ENCODE measurements around the gene KRT82.

The KRT82 gene

GRCh38 chr12:52403561-52403960 is 2.6 kb downstream of the KRT82 start:
- TF ChIP-seq CTCF (IDR thresholded peaks at IDR 0.05; ENCODE audit: insufficient read depth, low read length, poor library complexity, severe bottlenecking): no peak
- no peak for DNase-seq (ENCODE audit: extremely low read depth, insufficient read length)
- no peaks in the 10 kb centered on the region for H3K36me3 ChIP-seq (ENCODE audit: control insufficient read depth, insufficient read depth, low read length)
- no peak overlapping the region for H3K4me3 ChIP-seq (replicated peaks; ENCODE audit: low read depth, low read length)
- peaks cover 4% of the 10 kb centered on the region for H3K27me3 ChIP-seq (replicated peaks; ENCODE audit: control insufficient read depth, insufficient read depth, low read length)

GRCh38 chr12:52402873-52403540 is 3.1 kb downstream of the KRT82 start:
- H3K27me3 ChIP-seq (replicated peaks; ENCODE audit: control insufficient read depth, insufficient read depth, low read length): peaks cover 4% of the 10 kb centered on the region
- H3K4me3 ChIP-seq (replicated peaks; ENCODE audit: low read depth, low read length): no peak overlapping the region
- DNase-seq (ENCODE audit: extremely low read depth, insufficient read length): no peak

GRCh38 chr12:52402377-52402776 is 3.8 kb downstream of the KRT82 start:
- Histone ChIP-seq H3K36me3 (ENCODE audit: control insufficient read depth, insufficient read depth, low read length) (no peaks in the 10 kb centered on the region), H3K4me3 (replicated peaks; ENCODE audit: low read depth, low read length) (no peak overlapping the region), H3K27me3 (replicated peaks; ENCODE audit: control insufficient read depth, insufficient read depth, low read length) (peaks cover 4% of the 10 kb centered on the region)
- no peak for TF ChIP-seq CTCF (IDR thresholded peaks at IDR 0.05; ENCODE audit: insufficient read depth, low read length, poor library complexity, severe bottlenecking)
- no peak for DNase-seq (ENCODE audit: extremely low read depth, insufficient read length)

More at GRCh38 chr12:52402873-52403540, 3.1 kb downstream of the KRT82 start:
- TF ChIP-seq CTCF (IDR thresholded peaks at IDR 0.05; ENCODE audit: insufficient read depth, low read length, poor library complexity, severe bottlenecking): no peak
- no peaks in the 10 kb centered on the region for H3K36me3 ChIP-seq (ENCODE audit: control insufficient read depth, insufficient read depth, low read length)

- TF ChIP-seq CTCF (IDR thresholded peaks at IDR 0.05; ENCODE audit: insufficient read depth, low read length, poor library complexity, severe bottlenecking): no peak
- peaks cover 4% of the 10 kb centered on the region for H3K27me3 ChIP-seq (replicated peaks; ENCODE audit: control insufficient read depth, insufficient read depth, low read length)
These were observed 4.2 kb downstream of the KRT82 start for GRCh38 chr12:52401926-52402325.

GRCh38 chr12:52401526-52401925 is 4.6 kb downstream of the KRT82 start:
- no peak for TF ChIP-seq CTCF (IDR thresholded peaks at IDR 0.05; ENCODE audit: insufficient read depth, low read length, poor library complexity, severe bottlenecking)
- Histone ChIP-seq H3K4me3 (replicated peaks; ENCODE audit: low read depth, low read length) (no peak overlapping the region), H3K36me3 (ENCODE audit: control insufficient read depth, insufficient read depth, low read length) (no peaks in the 10 kb centered on the region), H3K27me3 (replicated peaks; ENCODE audit: control insufficient read depth, insufficient read depth, low read length) (peaks cover 4% of the 10 kb centered on the region)
- DNase-seq (ENCODE audit: extremely low read depth, insufficient read length): no peak

More at GRCh38 chr12:52401926-52402325, 4.2 kb downstream of the KRT82 start:
- DNase-seq (ENCODE audit: extremely low read depth, insufficient read length): no peak
- H3K4me3 ChIP-seq (replicated peaks; ENCODE audit: low read depth, low read length): no peak overlapping the region
- H3K36me3 ChIP-seq (ENCODE audit: control insufficient read depth, insufficient read depth, low read length): no peaks in the 10 kb centered on the region

- TF ChIP-seq CTCF (IDR thresholded peaks at IDR 0.05; ENCODE audit: insufficient read depth, low read length, poor library complexity, severe bottlenecking): no peak
- peaks cover 4% of the 10 kb centered on the region for H3K27me3 ChIP-seq (replicated peaks; ENCODE audit: control insufficient read depth, insufficient read depth, low read length)
- H3K36me3 ChIP-seq (ENCODE audit: control insufficient read depth, insufficient read depth, low read length): no peaks in the 10 kb centered on the region
- no peak for DNase-seq (ENCODE audit: extremely low read depth, insufficient read length)
- no peak overlapping the region for H3K4me3 ChIP-seq (replicated peaks; ENCODE audit: low read depth, low read length)
These were observed 5.2 kb downstream of the KRT82 start for GRCh38 chr12:52400906-52401305.
